ENCODE data around the gene TP53.

DNA sequence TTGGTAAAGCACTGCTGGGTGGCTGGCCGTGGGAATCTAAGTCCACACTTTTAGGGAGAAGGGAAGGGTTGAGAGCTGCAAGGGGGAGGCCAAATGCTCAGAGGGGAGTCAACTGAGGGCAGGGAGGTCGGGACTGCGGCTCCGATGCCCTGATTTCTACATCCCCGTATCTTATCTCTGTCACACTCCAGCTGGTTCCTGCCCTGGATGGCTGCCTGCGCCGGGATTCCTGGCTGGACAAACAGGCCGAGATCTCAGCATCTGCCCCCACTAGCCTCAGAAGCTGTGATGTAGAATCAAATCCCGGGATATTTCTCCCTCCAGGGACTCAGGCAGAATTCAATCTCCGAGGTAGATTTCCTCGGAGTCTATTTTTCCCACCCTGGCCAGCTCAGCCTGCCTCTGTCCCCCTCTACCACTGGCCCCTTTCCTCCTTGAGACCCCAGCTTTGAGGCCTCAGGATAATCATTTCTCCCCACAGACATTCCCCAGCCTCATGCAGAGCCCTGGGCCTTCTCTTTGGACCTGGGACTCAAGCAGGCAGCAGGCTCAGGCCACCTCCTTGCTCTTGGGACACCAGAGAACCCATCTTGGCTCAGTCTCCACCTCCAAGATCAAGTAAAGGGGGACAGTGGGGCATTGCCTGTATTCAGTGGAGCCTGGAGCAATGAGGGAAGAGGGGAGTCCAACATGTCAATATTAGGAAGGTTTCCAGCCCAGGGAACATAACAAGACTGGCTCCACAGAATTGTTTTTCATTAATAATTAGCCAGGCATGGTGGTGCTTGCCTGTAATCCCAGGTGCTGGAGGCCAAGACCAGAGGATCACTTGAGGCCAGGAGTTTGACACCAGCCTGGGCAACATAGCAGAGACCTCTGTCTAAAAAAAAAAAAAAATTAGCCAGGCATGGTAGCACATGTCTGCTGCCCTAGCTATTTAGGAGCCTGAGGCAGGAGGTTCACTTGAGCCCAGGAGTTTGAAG is 55.6 kb downstream of the TP53 start:
- TF ChIP-seq, protein P1, sequence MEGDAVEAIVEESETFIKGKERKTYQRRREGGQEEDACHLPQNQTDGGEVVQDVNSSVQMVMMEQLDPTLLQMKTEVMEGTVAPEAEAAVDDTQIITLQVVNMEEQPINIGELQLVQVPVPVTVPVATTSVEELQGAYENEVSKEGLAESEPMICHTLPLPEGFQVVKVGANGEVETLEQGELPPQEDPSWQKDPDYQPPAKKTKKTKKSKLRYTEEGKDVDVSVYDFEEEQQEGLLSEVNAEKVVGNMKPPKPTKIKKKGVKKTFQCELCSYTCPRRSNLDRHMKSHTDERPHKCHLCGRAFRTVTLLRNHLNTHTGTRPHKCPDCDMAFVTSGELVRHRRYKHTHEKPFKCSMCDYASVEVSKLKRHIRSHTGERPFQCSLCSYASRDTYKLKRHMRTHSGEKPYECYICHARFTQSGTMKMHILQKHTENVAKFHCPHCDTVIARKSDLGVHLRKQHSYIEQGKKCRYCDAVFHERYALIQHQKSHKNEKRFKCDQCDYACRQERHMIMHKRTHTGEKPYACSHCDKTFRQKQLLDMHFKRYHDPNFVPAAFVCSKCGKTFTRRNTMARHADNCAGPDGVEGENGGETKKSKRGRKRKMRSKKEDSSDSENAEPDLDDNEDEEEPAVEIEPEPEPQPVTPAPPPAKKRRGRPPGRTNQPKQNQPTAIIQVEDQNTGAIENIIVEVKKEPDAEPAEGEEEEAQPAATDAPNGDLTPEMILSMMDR (IDR thresholded peaks at IDR 0.05), result no peak
- TF ChIP-seq POLR2A (IDR thresholded peaks at IDR 0.05) (no peak), POLR2AphosphoS5 (IDR thresholded peaks at IDR 0.05) (no peak)
